HEK293T (cell line): ENCODE data around the gene DYNC1I1.

Source experiments
- ELF4 ChIP-seq: fragments of 450-650 bp; IDR thresholded peaks from 2 replicates; pipeline ENCODE4 v1.6.1; 2017; ENCODE audit warnings: antibody characterized with exemption
- HDGF ChIP-seq: fragments of 450-650 bp; IDR thresholded peaks from 2 replicates; pipeline ENCODE4 v1.6.1; 2017; ENCODE audit warnings: antibody characterized with exemption, borderline replicate concordance

GRCh38 chr7:95805909-95806308 is 33.6 kb downstream of the DYNC1I1 start:
- TF ChIP-seq HDGF (no peak), ELF4 (no peak)
